ENCODE measurements around the gene SLC25A45.

GRCh38 chr11:65422633-65423515 lies 40.4 kb upstream of the SLC25A45 start, which contains the start of gene NEAT1:
- TF ChIP-seq CTCF (IDR thresholded peaks at IDR 0.05 in 4 of 5, conservative IDR thresholded peaks at IDR 0.05 in 1 of 5): no peak
- no peak for TF ChIP-seq POLR2A (IDR thresholded peaks at IDR 0.05)
